ENCODE measurements around the gene KCNK5.

The KCNK5 gene

DNA sequence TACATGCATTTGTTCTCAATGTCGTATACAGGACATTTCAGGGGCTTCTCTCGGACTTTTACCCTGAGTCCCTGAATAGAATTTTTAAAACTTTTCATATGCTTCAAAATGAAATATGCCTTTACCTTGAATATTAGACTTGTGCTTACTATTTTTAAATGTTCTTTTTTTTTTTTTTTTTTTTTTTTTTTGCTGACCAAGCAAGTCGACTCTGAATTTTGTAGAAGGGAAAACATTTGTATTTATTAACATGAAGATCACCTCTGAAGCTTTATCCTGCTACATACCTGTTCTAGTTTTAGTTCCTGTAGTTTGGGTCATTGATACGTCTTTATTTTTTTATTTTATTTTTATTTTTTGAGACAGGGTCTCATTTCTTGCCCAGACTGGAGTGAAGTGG, 74.6 kb downstream of the KCNK5 start:
- no peak for DNase-seq (ENCODE audit: low spot score)
- Mint-ChIP-seq H3K4me1 (ENCODE audit: low read depth) (peaks cover 28% of the 10 kb centered on the region), H3K4me3 (no peak overlapping the region), H3K9me3 (peaks cover 4% of the 10 kb centered on the region), H3K27ac (no peak overlapping the region), H3K36me3 (ENCODE audit: low read depth) (peaks cover 9% of the 10 kb centered on the region), H3K27me3 (ENCODE audit: low read depth) (peaks cover 2% of the 10 kb centered on the region)

DNA sequence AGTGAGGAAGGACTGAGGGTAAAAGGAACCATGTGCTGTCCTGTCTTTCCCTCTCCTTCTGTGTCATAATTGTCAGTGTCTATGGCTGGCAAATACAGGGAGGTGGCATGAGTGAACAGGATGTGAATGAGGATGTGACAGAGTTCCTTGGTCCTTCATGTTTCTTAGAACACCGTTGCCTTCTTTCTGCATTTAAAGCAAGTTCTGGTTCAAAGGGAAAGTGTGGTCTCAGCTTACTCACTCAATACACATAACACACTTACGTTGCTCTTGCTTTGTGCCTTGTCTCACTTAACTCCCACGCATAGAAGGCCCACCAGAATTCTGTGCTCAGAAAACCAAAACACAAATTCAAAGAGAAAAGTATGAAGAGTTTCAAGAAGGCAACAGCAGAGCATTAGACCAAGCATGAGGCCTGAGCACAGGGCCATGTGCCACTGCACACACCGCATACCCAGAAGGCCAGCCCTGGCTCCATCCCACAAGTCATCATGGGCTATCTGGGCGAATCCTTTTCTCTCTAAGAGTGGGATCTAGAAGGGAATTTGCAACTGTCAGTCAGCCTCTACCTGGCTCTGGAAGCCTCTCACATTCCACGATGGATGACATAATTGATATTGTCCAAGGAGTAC, 75.4 kb downstream of the KCNK5 start:
- peaks cover 28% of the 10 kb centered on the region for H3K4me1 Mint-ChIP-seq (ENCODE audit: low read depth)
- H3K27ac Mint-ChIP-seq, result peak overlapping the region; percentile 56
- H3K4me3 Mint-ChIP-seq, result no peak overlapping the region
- peaks cover under 1% of the 10 kb centered on the region for H3K9me3 Mint-ChIP-seq
- peaks cover 6% of the 10 kb centered on the region for H3K36me3 Mint-ChIP-seq (ENCODE audit: low read depth)
- DNase-seq (ENCODE audit: low spot score), result peak; percentile 55
- peaks cover 2% of the 10 kb centered on the region for H3K27me3 Mint-ChIP-seq (ENCODE audit: low read depth)

DNA sequence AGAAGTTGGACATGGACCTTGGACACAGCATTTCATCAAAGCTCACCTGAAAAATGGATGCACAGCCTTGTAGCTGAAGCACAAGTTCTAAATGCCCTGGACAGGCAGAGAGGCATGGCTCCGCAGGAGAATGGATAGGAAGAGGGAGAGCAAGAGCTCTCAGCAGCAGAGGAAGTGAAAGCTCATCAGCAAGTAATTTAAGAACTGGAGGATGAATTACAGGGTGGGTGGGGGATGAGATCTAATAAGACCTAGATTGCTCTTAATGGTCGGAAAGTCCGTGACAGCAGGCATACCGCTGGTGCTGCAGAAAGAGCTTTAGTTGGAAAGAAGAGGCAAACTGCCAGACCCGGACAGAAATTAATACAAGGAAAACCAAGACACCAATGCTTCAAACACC, 77.0 kb downstream of the KCNK5 start:
- Mint-ChIP-seq H3K27me3 (ENCODE audit: low read depth) (peaks cover 2% of the 10 kb centered on the region), H3K9me3 (no peaks in the 10 kb centered on the region), H3K27ac (no peak overlapping the region), H3K4me1 (ENCODE audit: low read depth) (peaks cover 31% of the 10 kb centered on the region), H3K36me3 (ENCODE audit: low read depth) (no peaks in the 10 kb centered on the region), H3K4me3 (no peak overlapping the region)
- no peak for DNase-seq (ENCODE audit: low spot score)

DNA sequence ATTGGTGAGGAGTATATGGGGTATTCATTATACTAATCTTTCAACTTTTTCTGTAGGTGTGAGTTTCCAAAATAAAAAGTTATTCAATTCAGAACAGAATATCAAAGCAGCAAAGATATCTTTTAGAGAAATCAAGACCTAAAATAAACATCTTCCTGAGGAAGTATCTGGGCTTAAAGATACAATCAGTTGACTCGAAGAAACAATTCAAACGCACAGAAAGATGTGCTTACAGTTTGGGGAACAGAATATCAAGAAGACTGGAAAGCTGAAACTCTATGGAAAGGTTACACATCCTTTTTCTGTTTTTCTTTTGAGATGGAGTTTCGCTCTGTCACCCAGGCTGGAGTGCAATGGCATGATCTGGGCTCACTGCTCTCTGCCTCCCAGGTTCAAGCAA, 78.1 kb downstream of the KCNK5 start:
- H3K4me3 Mint-ChIP-seq, result no peak overlapping the region
- H3K36me3 Mint-ChIP-seq (ENCODE audit: low read depth), result no peaks in the 10 kb centered on the region
- DNase-seq (ENCODE audit: low spot score), result no peak
- H3K4me1 Mint-ChIP-seq (ENCODE audit: low read depth), result peaks cover 31% of the 10 kb centered on the region
- no peaks in the 10 kb centered on the region for H3K9me3 Mint-ChIP-seq
- H3K27me3 Mint-ChIP-seq (ENCODE audit: low read depth), result peaks cover 2% of the 10 kb centered on the region
- H3K27ac Mint-ChIP-seq, result no peak overlapping the region

DNA sequence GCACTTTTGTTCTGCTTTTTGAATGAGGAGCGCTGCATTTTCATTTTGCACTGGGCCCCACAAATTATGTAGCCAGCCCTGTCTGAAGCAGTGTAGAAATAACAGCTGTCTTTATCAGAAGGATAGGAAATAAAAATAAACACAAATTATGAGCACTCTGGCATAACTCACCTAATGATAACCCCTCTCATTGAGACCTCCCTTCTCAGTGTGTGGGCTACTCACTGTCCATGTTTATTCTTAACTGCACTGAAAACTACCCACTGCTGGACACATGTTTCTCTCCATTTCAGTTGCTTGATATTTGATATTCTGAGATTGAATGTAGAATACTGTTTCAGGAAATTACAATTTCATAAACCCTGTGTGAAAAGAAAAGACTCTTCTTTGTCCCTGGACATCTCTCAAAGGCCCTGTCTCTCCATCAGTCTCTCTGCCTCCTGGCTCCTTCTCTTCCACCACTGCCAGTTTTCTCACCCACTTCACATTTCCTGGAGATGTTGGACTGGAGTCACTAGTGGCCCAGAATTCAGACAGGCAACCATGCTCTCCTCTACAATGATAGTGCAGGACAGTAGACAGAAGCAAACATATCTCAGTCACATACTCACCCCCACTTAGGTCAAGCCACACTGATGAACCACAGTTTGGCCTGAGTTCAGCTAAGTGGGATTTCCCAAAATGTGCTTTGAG, 84.6 kb downstream of the KCNK5 start:
- Mint-ChIP-seq H3K4me3 (no peak overlapping the region), H3K9me3 (no peaks in the 10 kb centered on the region), H3K36me3 (ENCODE audit: low read depth) (no peaks in the 10 kb centered on the region), H3K4me1 (ENCODE audit: low read depth) (peaks cover 3% of the 10 kb centered on the region), H3K27me3 (ENCODE audit: low read depth) (no peaks in the 10 kb centered on the region), H3K27ac (no peak overlapping the region)
- no peak for DNase-seq (ENCODE audit: low spot score)

DNA sequence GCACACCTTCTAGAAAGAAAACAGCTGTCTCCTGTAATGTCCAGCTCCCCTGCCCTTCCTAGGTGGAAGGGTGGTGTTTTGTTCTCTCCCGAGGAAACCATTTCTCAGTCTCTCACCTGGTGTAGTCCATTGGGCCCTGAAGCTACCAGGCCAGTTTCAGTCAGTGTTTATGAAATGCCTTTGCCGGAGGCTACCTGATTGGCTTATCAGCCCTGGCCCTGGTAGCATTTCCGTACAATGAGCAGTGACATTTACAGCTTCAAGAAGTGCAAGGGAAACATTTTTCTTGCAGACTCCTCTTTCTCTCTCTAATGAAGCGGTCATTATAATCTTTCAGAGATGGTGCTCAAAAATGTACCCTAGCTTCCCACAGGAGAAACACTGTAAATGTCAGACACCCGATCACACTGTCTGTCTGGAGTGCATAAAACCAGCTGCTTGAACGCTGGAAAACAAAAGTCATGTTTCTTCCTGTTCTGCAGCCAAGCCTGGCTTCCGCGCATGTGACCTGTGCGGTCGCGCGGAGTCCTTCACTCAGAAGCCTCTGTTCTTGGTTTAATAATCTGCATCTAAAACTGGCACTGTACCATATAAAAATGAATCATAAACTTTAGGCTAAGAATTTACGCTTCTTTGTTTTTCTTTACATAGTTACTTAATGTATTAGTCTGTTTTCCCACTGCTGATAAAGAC, 85.9 kb downstream of the KCNK5 start:
- Mint-ChIP-seq H3K4me3 (no peak overlapping the region), H3K27me3 (ENCODE audit: low read depth) (peaks cover 2% of the 10 kb centered on the region), H3K27ac (no peak overlapping the region), H3K9me3 (no peaks in the 10 kb centered on the region), H3K36me3 (ENCODE audit: low read depth) (no peaks in the 10 kb centered on the region), H3K4me1 (ENCODE audit: low read depth) (peaks cover 3% of the 10 kb centered on the region)
- DNase-seq (ENCODE audit: low spot score), result no peak

DNA sequence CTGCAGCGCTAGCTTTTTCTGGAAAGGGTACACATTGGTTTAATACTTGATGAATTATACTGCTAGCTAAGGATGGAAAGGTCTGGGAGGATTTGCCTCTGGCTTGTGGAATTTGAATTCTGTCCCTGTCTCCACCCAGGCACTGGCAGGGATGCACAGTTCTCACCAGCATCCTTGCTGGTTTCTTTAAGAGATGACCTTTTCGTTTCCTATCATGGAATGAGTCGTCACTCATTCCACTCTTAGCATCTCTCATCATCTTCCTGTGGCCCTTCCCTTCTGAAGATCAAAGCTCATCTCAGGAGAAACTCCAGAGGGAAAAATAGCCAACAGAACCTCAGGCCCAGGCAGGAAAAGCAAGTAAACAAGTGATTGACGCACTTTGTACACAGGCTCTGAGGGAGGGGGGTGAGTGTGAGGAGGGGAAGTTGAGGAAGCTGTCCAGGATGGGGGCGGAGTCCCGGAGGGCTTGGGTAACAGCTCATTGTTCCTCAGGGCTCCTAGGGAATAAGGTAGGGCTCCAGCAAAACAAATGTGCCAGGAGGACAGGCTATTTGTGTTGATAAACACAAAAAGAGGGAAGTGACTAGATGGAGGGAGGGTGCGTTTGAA, 88.6 kb downstream of the KCNK5 start:
- Mint-ChIP-seq H3K27ac (no peak overlapping the region), H3K27me3 (ENCODE audit: low read depth) (peaks cover 2% of the 10 kb centered on the region), H3K4me1 (ENCODE audit: low read depth) (no peaks in the 10 kb centered on the region), H3K4me3 (no peak overlapping the region), H3K36me3 (ENCODE audit: low read depth) (no peaks in the 10 kb centered on the region), H3K9me3 (no peaks in the 10 kb centered on the region)
- DNase-seq (ENCODE audit: low spot score), result no peak

All from T-helper 2 cell treated with Interferon-gamma antibody and Interleukin-4, amounts not matched to agents 5 μg/mL and 100 μg/mL, for 36 hours (primary cell).